Endothelial cell of umbilical vein (primary cell): Measurements from ENCODE around the gene C7orf33. TPM values are rescaled to one million over a fixed set of nuclear protein-coding genes. Genes with fewer than 3 reads are reported as not detected.

Experiments used
- BruUV-seq: library from RNA; stranded (reverse); fragments of 400-500 nt; replicated peaks from 2 replicates; lab custom pipeline; 2021; lab: Mats Ljungman, UMichigan
- CTCF ChIA-PET: fragments of 300-600, 350-600 bp; sonication (Branson Sonifier 250); formaldehyde crosslinking; loops from one replicate; lab custom pipeline; 2021; ENCODE audit warnings: antibody characterized with exemption, inconsistent platforms; lab: Charles Lee
- POLR2A ChIA-PET: fragments of 300-600, 350-600 bp; sonication (Branson Sonifier 250); formaldehyde crosslinking; loops from one replicate; lab custom pipeline; 2021; ENCODE audit warnings: antibody characterized with exemption, inconsistent platforms; lab: Charles Lee
- DNase-seq: peaks from one replicate; pipeline ENCODE4 v3.0.0-alpha.2; 2011; ENCODE audit warnings: low read depth, low spot score
- FAIRE-seq: peaks from 2 replicates; lab custom pipeline; 2011; peaks lifted over from hg19 to GRCh38; lab: Jason Lieb, UNC
- H2AFZ ChIP-seq: 2 replicates; pipeline ENCODE4 v1.6.0; 2012; ENCODE audit warnings: low read depth, low read length, control low read depth, inconsistent platforms
- H3K27ac ChIP-seq: 2 replicates; pipeline ENCODE4 v1.5.1; 2011; ENCODE audit warnings: low read depth, mild to moderate bottlenecking, control low read depth, low read length, moderate library complexity; ENCODE audit not compliant: insufficient read depth
- H3K27me3 ChIP-seq, 2 experiments: 2 replicates each; pipeline versions ENCODE4 v1.6.0 to v1.6.1; 2011; ENCODE audit warnings: low read length in 2 of 2, mixed read lengths in 1 of 2; ENCODE audit not compliant: control insufficient read depth in 2 of 2, insufficient read depth in 2 of 2
- H3K36me3 ChIP-seq, 2 experiments: 2 replicates in 1 of 2; 3 replicates in 1 of 2; pipeline ENCODE4 v1.5.1; 2011; ENCODE audit warnings: low read length in 2 of 2, mild to moderate bottlenecking in 1 of 2, moderate library complexity in 1 of 2; ENCODE audit not compliant: control insufficient read depth in 2 of 2, insufficient read depth in 2 of 2; ENCODE audit errors: extremely low read depth in 1 of 2
- H3K4me1 ChIP-seq: 3 replicates; pipeline ENCODE4 v1.5.1; 2011; ENCODE audit warnings: mild to moderate bottlenecking, low read length; ENCODE audit not compliant: control insufficient read depth, insufficient read depth; ENCODE audit errors: extremely low read depth
- H3K4me2 ChIP-seq: 2 replicates; pipeline ENCODE4 v1.6.1; 2011; ENCODE audit warnings: low read length, control low read depth, mixed read lengths; ENCODE audit not compliant: insufficient read depth
- H3K4me3 ChIP-seq, 3 experiments: fragments of 200-600 bp in 1 of 3; sonication (generic), shearing (Covaris generic) in 1 of 3; replicated peaks in 1 of 3; 2 replicates each; pipeline ENCODE4 v1.5.1; 2011 to 2016; ENCODE audit warnings: control low read depth in 3 of 3, low read length in 3 of 3, mild to moderate bottlenecking in 2 of 3, inconsistent platforms in 1 of 3, low read depth in 1 of 3, moderate library complexity in 1 of 3; ENCODE audit not compliant: insufficient read depth in 1 of 3
- H3K79me2 ChIP-seq: 2 replicates; pipeline ENCODE4 v1.6.0; 2012; ENCODE audit warnings: low read length, inconsistent platforms; ENCODE audit not compliant: control insufficient read depth, insufficient read depth
- H3K9ac ChIP-seq: replicated peaks from 2 replicates; pipeline ENCODE3; 2011; ENCODE audit warnings: low read length, control low read depth; ENCODE audit not compliant: insufficient read depth; ENCODE audit errors: extremely low read depth
- H3K9me1 ChIP-seq: replicated peaks from 3 replicates; pipeline ENCODE4 v1.6.0; 2011; ENCODE audit warnings: mild to moderate bottlenecking, low read length; ENCODE audit not compliant: control insufficient read depth, insufficient read depth; ENCODE audit errors: extremely low read depth
- H3K9me3 ChIP-seq: replicated peaks from 2 replicates; pipeline ENCODE4 v1.5.1; 2012; ENCODE audit warnings: low read length, inconsistent platforms; ENCODE audit not compliant: control insufficient read depth, insufficient read depth
- H4K20me1 ChIP-seq: replicated peaks from 2 replicates; pipeline ENCODE3; 2011; ENCODE audit warnings: mild to moderate bottlenecking, low read length; ENCODE audit not compliant: control insufficient read depth, insufficient read depth; ENCODE audit errors: extremely low read depth
- EZH2 ChIP-seq: IDR thresholded peaks from 2 replicates; pipeline ENCODE4 v1.6.1; 2012; ENCODE audit warnings: borderline replicate concordance, low read depth, mild to moderate bottlenecking, moderate library complexity, low read length, inconsistent platforms; ENCODE audit not compliant: severe bottlenecking
- FOS ChIP-seq: IDR thresholded peaks from 2 replicates; pipeline ENCODE4 v1.6.1; 2011; ENCODE audit warnings: mild to moderate bottlenecking, low read length, moderate library complexity, borderline replicate concordance; ENCODE audit not compliant: insufficient read depth
- GATA2 ChIP-seq: IDR thresholded peaks from 2 replicates; pipeline ENCODE4 v1.7.0; 2011; ENCODE audit warnings: low read depth, mild to moderate bottlenecking, moderate library complexity, mixed read lengths, low read length; ENCODE audit not compliant: insufficient read length, insufficient read depth
- JUN ChIP-seq: IDR thresholded peaks from 2 replicates; pipeline ENCODE4 v1.6.1; 2011; ENCODE audit warnings: borderline replicate concordance, low read depth; ENCODE audit not compliant: insufficient read length, insufficient read depth
- MYC ChIP-seq: IDR thresholded peaks from one replicate; pipeline ENCODE4 v1.6.1; 2011; ENCODE audit warnings: mild to moderate bottlenecking, low read depth, low read length
- POLR2A ChIP-seq: IDR thresholded peaks from 2 replicates; pipeline ENCODE4 v1.6.1; 2012; ENCODE audit warnings: low read depth, mild to moderate bottlenecking, control low read depth, low read length
- POLR2AphosphoS5 ChIP-seq: IDR thresholded peaks from 2 replicates; pipeline ENCODE4 v1.6.1; 2012; ENCODE audit warnings: low read depth, mild to moderate bottlenecking, control low read depth, low read length, moderate library complexity; ENCODE audit not compliant: insufficient read depth
- dilution Hi-C: fragments of 300-500 bp; cut with MboI; formaldehyde crosslinking; loops from one replicate; pipeline ENCODE4 v1.15.0; 2019; ENCODE audit warnings: low sequenced_read_pairs; ENCODE audit not compliant: extremely low pct_ligation_motif_present
- intact Hi-C: fragments of 100-400 bp; cut with micrococcal nuclease; formaldehyde crosslinking; loops from one replicate; pipeline ENCODE4 v1.10.0; 2022
- polyA plus RNA-seq, 4 experiments: library from polyadenylated mRNA; depleted of rRNA in 3 of 4; stranded (reverse) in 3 of 4; unstranded in 1 of 4; fragments of >200 nt; gene quantifications; 2 replicates each; pipeline versions ENCODE4 v1.2.1 to v1.2.3, GENCODE V29; 2011 to 2012; ENCODE audit warnings: missing spikeins in 1 of 4
- total RNA-seq: library from RNA; stranded (reverse); gene quantifications from 2 replicates; pipeline ENCODE4 v1.2.3, GENCODE V29; 2021
- TF ChIP-seq, protein P1 (sequence below): IDR thresholded peaks from 2 replicates; pipeline ENCODE4 v1.6.1; 2011; ENCODE audit not compliant: insufficient read depth, insufficient read length
- TF ChIP-seq, protein P2 (sequence below), 2 donors: IDR thresholded peaks; 1 replicate in 1 of 2; 2 replicates in 1 of 2; pipeline ENCODE4 v1.5.1; 2011; ENCODE audit warnings: low read length in 2 of 2, mild to moderate bottlenecking in 2 of 2, moderate library complexity in 2 of 2, control low read depth in 1 of 2, inconsistent platforms in 1 of 2, low read depth in 1 of 2; ENCODE audit not compliant: insufficient read depth in 1 of 2; ENCODE audit errors: extremely low read depth in 1 of 2

C7orf33 gene
- total and polyA plus RNA-seq, 2 donors (not counting 3 experiments of a cell fraction or from before 2014, with no cell fraction given), result not detected

DNA sequence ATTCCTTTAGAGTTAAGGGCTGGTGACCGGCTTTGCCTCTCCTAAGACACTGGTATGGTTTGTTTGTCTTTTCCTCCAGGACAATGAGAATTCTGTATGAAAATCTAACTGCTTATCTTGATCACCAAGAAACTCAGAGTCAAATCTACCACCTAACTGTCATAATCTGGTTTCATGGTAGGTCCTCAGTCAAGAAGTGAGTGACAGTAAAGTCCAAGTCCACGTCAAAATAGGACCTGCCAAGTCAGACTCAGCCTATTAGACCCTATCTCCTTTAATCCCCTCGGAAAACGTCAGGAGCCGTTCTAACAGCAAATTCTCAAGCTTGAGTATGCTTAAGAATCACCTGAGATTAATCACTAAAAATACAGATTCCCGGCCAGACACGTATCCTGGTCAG lies 37.4 kb downstream of the C7orf33 start:
- ChIA-PET CTCF (no interaction called here), POLR2A (no interaction called here)
- BruUV-seq, result no TSS peak
- Histone ChIP-seq H3K27me3 (no peaks in the 10 kb centered on the region), H3K27ac (no peak overlapping the region), H4K20me1 (no peaks in the 10 kb centered on the region), H3K79me2 (no peaks in the 10 kb centered on the region), H3K36me3 (no peaks in the 10 kb centered on the region), H3K4me3 (no peak overlapping the region), H3K9ac (no peak overlapping the region), H3K9me3 (no peaks in the 10 kb centered on the region), H3K4me2 (no peak overlapping the region), H3K9me1 (no peaks in the 10 kb centered on the region), H3K4me1 (no peaks in the 10 kb centered on the region), H2AFZ (no peak overlapping the region)
- no peak for FAIRE-seq
- no peak for DNase-seq
- TF ChIP-seq, protein P1, sequence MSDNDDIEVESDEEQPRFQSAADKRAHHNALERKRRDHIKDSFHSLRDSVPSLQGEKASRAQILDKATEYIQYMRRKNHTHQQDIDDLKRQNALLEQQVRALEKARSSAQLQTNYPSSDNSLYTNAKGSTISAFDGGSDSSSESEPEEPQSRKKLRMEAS, result no peak
- TF ChIP-seq POLR2A (no peak), MYC (no peak), EZH2 (no peak), JUN (no peak), POLR2AphosphoS5 (no peak), FOS (no peak), GATA2 (no peak)
- TF ChIP-seq, protein P2, sequence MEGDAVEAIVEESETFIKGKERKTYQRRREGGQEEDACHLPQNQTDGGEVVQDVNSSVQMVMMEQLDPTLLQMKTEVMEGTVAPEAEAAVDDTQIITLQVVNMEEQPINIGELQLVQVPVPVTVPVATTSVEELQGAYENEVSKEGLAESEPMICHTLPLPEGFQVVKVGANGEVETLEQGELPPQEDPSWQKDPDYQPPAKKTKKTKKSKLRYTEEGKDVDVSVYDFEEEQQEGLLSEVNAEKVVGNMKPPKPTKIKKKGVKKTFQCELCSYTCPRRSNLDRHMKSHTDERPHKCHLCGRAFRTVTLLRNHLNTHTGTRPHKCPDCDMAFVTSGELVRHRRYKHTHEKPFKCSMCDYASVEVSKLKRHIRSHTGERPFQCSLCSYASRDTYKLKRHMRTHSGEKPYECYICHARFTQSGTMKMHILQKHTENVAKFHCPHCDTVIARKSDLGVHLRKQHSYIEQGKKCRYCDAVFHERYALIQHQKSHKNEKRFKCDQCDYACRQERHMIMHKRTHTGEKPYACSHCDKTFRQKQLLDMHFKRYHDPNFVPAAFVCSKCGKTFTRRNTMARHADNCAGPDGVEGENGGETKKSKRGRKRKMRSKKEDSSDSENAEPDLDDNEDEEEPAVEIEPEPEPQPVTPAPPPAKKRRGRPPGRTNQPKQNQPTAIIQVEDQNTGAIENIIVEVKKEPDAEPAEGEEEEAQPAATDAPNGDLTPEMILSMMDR (IDR thresholded peaks at IDR 0.05; ENCODE audit: extremely low read depth in 1 of 2, insufficient read depth in 1 of 2, low read depth in 1 of 2, low read length in 2 of 2), result no peak
- dilution Hi-C loops, result no loop called here
- intact Hi-C loops, result no loop called here
